HG03135 (cell line): ENCODE results near the gene CXCR6.

Experiments used
- ATAC-seq: cut with Tn5 transposase; IDR thresholded peaks from one replicate; pipeline ENCODE4 v1.9.1; 2021; ENCODE audit warnings: mild to moderate bottlenecking, moderate library complexity; ENCODE audit not compliant: unreplicated experiment

Gene CXCR6

GRCh38 chr3:45921158-45922038 is 21.9 kb upstream of the CXCR6 start:
- ATAC-seq, result no peak

- no peak for ATAC-seq
Observed at GRCh38 chr3:45922039-45922326, 21.3 kb upstream of the CXCR6 start.

GRCh38 chr3:45922950-45923590 is 20.2 kb upstream of the CXCR6 start:
- ATAC-seq, result no peak

- no peak for ATAC-seq
Observed at GRCh38 chr3:45923755-45924154, 19.5 kb upstream of the CXCR6 start.

- no peak for ATAC-seq
Observed at GRCh38 chr3:45927881-45928280, 15.4 kb upstream of the CXCR6 start.

GRCh38 chr3:45929042-45929679 is 14.1 kb upstream of the CXCR6 start:
- ATAC-seq, result no peak

GRCh38 chr3:45931496-45931895 is 11.8 kb upstream of the CXCR6 start:
- ATAC-seq, result no peak

GRCh38 chr3:45932112-45932511 is 11.2 kb upstream of the CXCR6 start:
- no peak for ATAC-seq

GRCh38 chr3:45933591-45933990 is 9.7 kb upstream of the CXCR6 start:
- no peak for ATAC-seq

GRCh38 chr3:45936261-45936660 is 7.0 kb upstream of the CXCR6 start:
- no peak for ATAC-seq

GRCh38 chr3:45937206-45938042 is 5.8 kb upstream of the CXCR6 start:
- ATAC-seq, result no peak

- ATAC-seq, result no peak
Observed at GRCh38 chr3:45938043-45938435, 5.2 kb upstream of the CXCR6 start.

- peak; percentile 63 for ATAC-seq
Observed at GRCh38 chr3:45938864-45939263, 4.4 kb upstream of the CXCR6 start.

- ATAC-seq, result no peak
Observed at GRCh38 chr3:45939341-45939771, 3.9 kb upstream of the CXCR6 start.

- no peak for ATAC-seq
Observed at GRCh38 chr3:45940004-45940780, 3.1 kb upstream of the CXCR6 start.

GRCh38 chr3:45940781-45941365 is 2.4 kb upstream of the CXCR6 start:
- no peak for ATAC-seq

GRCh38 chr3:45942051-45942825 is 1.0 kb upstream of the CXCR6 start:
- ATAC-seq, result no peak

GRCh38 chr3:45944830-45945620 is 1.8 kb downstream of the CXCR6 start:
- ATAC-seq, result no peak
